MM.1S (cell line): Measurements from ENCODE around the gene CCDC87.

ENCODE experiments used
- DNase-seq: peaks from one replicate; pipeline ENCODE4 v3.0.0-alpha.2; 2015
- H2AFZ ChIP-seq: fragments of 300-600 bp; sonication (generic); 2 replicates; pipeline ENCODE4 v1.6.0; 2016; ENCODE audit warnings: antibody characterized with exemption, low read length
- H3F3A ChIP-seq: fragments of 300-600 bp; sonication (generic); 2 replicates; pipeline ENCODE4 v1.6.1; 2016; ENCODE audit warnings: mild to moderate bottlenecking, antibody characterized with exemption, low read length, moderate library complexity, mixed read lengths; ENCODE audit not compliant: insufficient read depth
- H3K27ac ChIP-seq: fragments of 300-600 bp; sonication (generic); 2 replicates; pipeline ENCODE4 v1.5.1; 2016; ENCODE audit warnings: mild to moderate bottlenecking, low read length
- H3K27me3 ChIP-seq: fragments of 300-600 bp; sonication (generic); replicated peaks from 2 replicates; pipeline ENCODE4 v1.6.0; 2016; ENCODE audit warnings: low read length; ENCODE audit not compliant: insufficient read depth
- H3K36me3 ChIP-seq: fragments of 300-600 bp; sonication (generic); replicated peaks from 2 replicates; pipeline ENCODE4 v1.6.1; 2016; ENCODE audit warnings: mild to moderate bottlenecking, low read length, mixed read lengths; ENCODE audit not compliant: insufficient read depth
- H3K4me1 ChIP-seq: fragments of 300-600 bp; sonication (generic); 2 replicates; pipeline ENCODE4 v1.6.1; 2016; ENCODE audit warnings: low read length, mixed read lengths
- H3K4me2 ChIP-seq: fragments of 300-600 bp; sonication (generic); 2 replicates; pipeline ENCODE4 v1.6.0; 2016; ENCODE audit warnings: low read depth, low read length
- H3K4me3 ChIP-seq: fragments of 300-600 bp; sonication (generic); 2 replicates; pipeline ENCODE4 v1.5.1; 2016; ENCODE audit warnings: low read length, mixed read lengths
- H3K79me2 ChIP-seq: fragments of 300-600 bp; sonication (generic); 2 replicates; pipeline ENCODE4 v1.6.1; 2016; ENCODE audit warnings: mixed run types, low read length, mixed read lengths
- H3K9ac ChIP-seq: fragments of 300-600 bp; sonication (generic); 2 replicates; pipeline ENCODE4 v1.6.1; 2016; ENCODE audit warnings: low read length, mixed read lengths
- H3K9me2 ChIP-seq: fragments of 300-600 bp; sonication (generic); replicated peaks from 2 replicates; pipeline ENCODE4 v1.6.1; 2016; ENCODE audit warnings: mild to moderate bottlenecking, low read length, mixed read lengths; ENCODE audit not compliant: insufficient read depth
- H3K9me3 ChIP-seq: fragments of 300-600 bp; sonication (generic); replicated peaks from 2 replicates; pipeline ENCODE4 v1.6.1; 2016; ENCODE audit warnings: mild to moderate bottlenecking, low read length, mixed read lengths; ENCODE audit not compliant: insufficient read depth
- H4K20me1 ChIP-seq: fragments of 300-600 bp; sonication (generic); 2 replicates; pipeline ENCODE4 v1.6.1; 2016; ENCODE audit warnings: mild to moderate bottlenecking, low read length, moderate library complexity, mixed read lengths; ENCODE audit not compliant: insufficient read depth
- CTCF ChIP-seq: fragments of 300-600 bp; sonication (generic); IDR thresholded peaks from 2 replicates; pipeline ENCODE4 v1.5.1; 2016; ENCODE audit warnings: antibody characterized with exemption, low read length, mixed read lengths
- EZH2 ChIP-seq: fragments of 300-600 bp; sonication (generic); optimal IDR thresholded peaks from 2 replicates; pipeline ENCODE3; 2017; ENCODE audit warnings: low read depth, mild to moderate bottlenecking, antibody characterized with exemption, low read length, mixed read lengths
- EZH2phosphoT487 ChIP-seq: fragments of 300-600 bp; sonication (generic); IDR thresholded peaks from 2 replicates; pipeline ENCODE4 v1.6.1; 2018; ENCODE audit warnings: antibody characterized with exemption, low read length

Gene CCDC87

GRCh38 chr11:66548774-66549630 lies 43.9 kb downstream of the CCDC87 start:
- Histone ChIP-seq H3K4me1 (peaks cover 7% of the 10 kb centered on the region; the same call in 1 of the 2 replicates), H3K9ac (no peak overlapping the region), H3K27me3 (peaks cover 56% of the 10 kb centered on the region), H3K27ac (no peak overlapping the region), H3K9me2 (no peaks in the 10 kb centered on the region), H3F3A (peaks cover 3% of the 10 kb centered on the region; the same call in 1 of the 2 replicates), H3K79me2 (peaks cover 5% of the 10 kb centered on the region; the same call in 1 of the 2 replicates), H2AFZ (no peak overlapping the region), H3K9me3 (no peaks in the 10 kb centered on the region), H3K4me3 (no peak overlapping the region), H3K36me3 (no peaks in the 10 kb centered on the region), H3K4me2 (no peak overlapping the region), H4K20me1 (no peaks in the 10 kb centered on the region)
- no peak for DNase-seq
- no peak for TF ChIP-seq CTCF
- TF ChIP-seq EZH2, result no peak
- no peak for TF ChIP-seq EZH2phosphoT487

- Histone ChIP-seq H3K27ac (no peak overlapping the region), H3F3A (peaks cover 3% of the 10 kb centered on the region; the same call in 1 of the 2 replicates), H3K4me3 (no peak overlapping the region), H3K4me1 (peaks cover 7% of the 10 kb centered on the region; the same call in 1 of the 2 replicates), H4K20me1 (no peaks in the 10 kb centered on the region), H3K27me3 (peaks cover 52% of the 10 kb centered on the region), H3K79me2 (peaks cover 5% of the 10 kb centered on the region; the same call in 1 of the 2 replicates), H3K4me2 (no peak overlapping the region), H3K9me3 (no peaks in the 10 kb centered on the region), H3K9me2 (no peaks in the 10 kb centered on the region), H3K36me3 (no peaks in the 10 kb centered on the region), H2AFZ (no peak overlapping the region), H3K9ac (no peak overlapping the region)
- DNase-seq, result no peak
- TF ChIP-seq EZH2, result no peak
- no peak for TF ChIP-seq CTCF
- no peak for TF ChIP-seq EZH2phosphoT487
Measured at GRCh38 chr11:66548041-66548440, 44.8 kb downstream of the CCDC87 start.

- H3K9me2 ChIP-seq, result no peaks in the 10 kb centered on the region
- H3K9me3 ChIP-seq, result no peaks in the 10 kb centered on the region
- H4K20me1 ChIP-seq, result no peaks in the 10 kb centered on the region
- no peak overlapping the region for H2AFZ ChIP-seq
- H3K4me1 ChIP-seq, result peaks cover 7% of the 10 kb centered on the region; the same call in 1 of the 2 replicates
- H3K4me2 ChIP-seq, result no peak overlapping the region
- H3K27ac ChIP-seq, result no peak overlapping the region
- H3K9ac ChIP-seq, result no peak overlapping the region
- DNase-seq, result no peak
- H3K4me3 ChIP-seq, result no peak overlapping the region
- H3K27me3 ChIP-seq, result peaks cover 52% of the 10 kb centered on the region
- no peaks in the 10 kb centered on the region for H3K36me3 ChIP-seq
- peaks cover 3% of the 10 kb centered on the region; the same call in 1 of the 2 replicates for H3F3A ChIP-seq
- H3K79me2 ChIP-seq, result peaks cover 5% of the 10 kb centered on the region; the same call in 1 of the 2 replicates
- TF ChIP-seq EZH2 (no peak), CTCF (no peak), EZH2phosphoT487 (no peak)
Measured at GRCh38 chr11:66547662-66548009, 45.2 kb downstream of the CCDC87 start.
